Stimulated activated CD8-positive, alpha-beta memory T cell treated with anti-CD3 and anti-CD28 coated beads, Interleukin-15, amount 100 ng/mL, for 4 hours (primary cell): Measurements from ENCODE around the gene NKIRAS2.

ENCODE experiments used
- DNase-seq, 2 donors: peaks; one replicate each; pipeline ENCODE4 v3.0.0-alpha.2; 2020; ENCODE audit warnings: low read depth in 2 of 2

Gene NKIRAS2

DNA sequence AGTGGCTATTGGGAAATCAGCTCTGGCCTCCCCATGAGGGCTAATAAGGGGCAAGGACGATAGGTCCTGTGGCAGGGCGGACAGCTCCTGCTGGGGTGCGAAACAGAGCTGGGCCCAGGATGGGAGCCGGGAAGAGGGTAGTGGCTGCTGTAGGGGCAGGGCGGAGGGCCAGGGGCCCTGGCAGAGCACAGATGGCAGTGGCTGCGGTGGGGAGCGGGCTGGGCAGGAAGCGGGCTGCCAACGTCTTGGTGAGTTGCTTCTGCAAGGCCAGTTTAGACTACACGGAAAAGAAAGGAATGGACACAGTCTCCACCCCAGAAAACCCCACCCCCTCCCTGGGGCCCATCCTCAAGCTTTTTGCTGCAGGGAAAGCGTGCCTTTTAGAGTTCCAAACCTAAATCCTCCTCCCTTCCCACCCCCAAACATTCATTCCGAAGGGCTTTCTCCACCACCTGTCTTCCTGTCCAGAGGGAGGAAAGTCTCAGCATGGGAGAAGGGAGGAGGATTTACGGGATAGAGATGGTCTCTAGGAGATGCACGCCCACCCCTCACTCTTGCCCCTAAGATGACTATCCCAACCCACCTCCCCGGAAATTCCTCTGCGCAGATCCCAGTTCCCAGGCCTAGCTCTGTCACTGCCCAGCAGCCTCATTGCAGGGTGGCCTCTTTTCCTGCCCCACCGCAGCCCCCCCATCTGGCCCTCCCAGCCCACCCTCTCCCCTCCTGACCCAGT, 7.1 kb downstream of the NKIRAS2 start:
- DNase-seq, result no peak

DNA sequence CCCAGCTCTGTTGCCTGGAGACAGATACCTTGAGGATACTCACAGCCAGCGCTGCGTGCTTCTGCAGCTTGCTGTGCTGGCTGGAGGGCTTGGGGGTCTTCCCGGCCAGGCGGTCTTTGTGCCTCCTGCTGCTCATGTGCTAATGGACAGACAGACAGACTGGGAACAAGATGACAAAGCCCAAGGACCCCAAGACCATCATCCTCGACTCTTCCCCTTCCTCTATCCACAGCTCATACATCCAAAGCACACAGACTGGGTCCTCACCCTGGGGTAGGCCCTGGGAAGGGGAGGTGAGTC, 7.7 kb downstream of the NKIRAS2 start:
- no peak for DNase-seq

DNA sequence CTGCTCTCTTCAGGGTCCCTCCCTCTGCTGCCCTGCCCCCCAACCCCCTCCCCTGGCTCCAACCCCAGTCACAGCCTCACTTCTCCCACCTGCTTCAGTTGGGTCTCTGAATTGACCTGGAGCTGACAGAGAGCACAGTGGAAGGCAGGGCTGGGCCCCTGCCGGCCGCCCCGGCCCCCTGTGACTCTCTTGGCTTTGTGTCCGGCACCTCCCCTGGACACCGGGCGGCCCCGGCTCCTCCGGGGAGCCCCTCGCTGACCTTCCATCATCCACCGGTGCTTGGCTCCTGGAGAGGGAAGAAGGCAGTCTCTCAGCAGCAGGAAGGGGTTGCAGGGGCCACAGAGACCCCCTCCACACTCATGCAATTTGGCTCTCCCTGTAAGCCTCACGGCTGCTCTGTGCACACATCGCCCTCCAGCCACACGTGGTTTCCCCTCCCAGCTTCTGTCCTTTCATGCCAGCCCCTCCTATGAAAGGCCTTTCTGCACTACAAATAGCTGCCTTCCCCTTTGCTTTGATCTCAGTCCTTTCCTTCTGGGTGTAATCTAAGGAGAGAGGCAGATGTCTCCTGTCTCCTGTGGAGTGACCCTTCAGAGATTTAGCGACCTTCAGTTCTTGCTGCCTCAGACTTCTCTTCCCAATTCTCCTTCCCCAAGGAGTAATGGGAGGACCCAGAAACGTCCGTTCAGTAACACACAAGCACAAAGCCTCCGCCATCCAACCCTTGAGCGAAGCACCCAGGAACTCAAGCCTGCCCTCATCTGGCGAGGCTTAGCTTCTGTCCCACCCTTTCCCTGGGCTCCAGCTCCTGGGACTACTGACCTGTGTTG, 8.3 kb downstream of the NKIRAS2 start:
- DNase-seq, result no peak

DNA sequence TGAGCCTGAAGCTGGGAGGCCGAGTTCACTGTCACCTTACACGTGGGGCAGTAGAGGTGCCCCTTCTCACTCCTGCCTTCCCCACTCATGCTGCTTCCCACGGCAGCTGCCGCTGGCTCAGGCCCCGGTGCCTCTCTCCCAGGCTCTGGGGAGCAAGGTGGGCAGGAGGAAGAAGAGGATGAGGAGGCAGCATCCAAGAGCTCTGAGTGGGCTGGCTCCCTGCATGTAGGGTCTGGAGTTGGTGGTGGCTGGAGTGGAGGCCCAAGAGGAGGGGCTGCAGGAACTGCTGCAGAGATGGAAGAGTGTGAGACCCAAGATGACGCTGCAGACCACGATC, 8.9 kb downstream of the NKIRAS2 start:
- no peak for DNase-seq

DNA sequence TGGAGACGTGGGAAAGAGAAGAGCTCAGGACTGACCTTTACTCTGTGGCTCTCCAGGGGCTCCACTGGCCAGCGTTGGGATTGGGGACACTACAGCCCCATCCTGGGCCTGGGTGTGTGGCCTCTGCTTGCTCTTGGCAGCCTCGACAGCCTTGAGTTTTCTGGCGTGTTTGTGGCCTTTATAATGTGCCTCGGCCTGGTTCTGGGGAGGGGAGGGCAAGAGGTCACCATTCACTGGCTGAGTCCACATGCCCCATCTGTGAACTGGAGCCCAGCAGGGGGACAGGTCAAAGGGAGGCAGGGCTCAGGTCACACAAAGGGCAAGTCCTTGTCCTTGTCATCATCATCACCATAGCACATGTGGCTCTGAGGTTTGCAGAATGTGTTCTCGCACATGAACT, 11.7 kb downstream of the NKIRAS2 start:
- DNase-seq, result no peak

DNA sequence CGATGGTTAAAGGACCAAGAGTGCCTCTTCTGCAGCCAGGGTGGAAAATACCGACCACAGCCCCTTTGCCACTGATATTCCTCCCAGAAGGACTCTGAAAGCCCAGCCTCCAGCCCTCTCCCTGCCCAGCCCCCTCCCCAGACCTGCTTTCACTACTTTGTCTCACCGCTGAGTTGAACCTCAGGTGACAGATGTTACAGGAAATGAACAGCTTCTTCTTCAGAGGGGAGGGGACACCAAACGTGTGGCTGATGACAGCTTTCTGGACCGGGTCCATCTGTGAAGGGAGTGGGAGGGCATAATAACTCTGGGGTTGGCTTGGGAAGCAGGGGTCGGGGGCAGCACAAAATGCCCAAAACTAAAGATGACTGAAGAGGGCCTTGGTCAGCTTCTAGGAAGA, 14.2 kb downstream of the NKIRAS2 start:
- no peak for DNase-seq

DNA sequence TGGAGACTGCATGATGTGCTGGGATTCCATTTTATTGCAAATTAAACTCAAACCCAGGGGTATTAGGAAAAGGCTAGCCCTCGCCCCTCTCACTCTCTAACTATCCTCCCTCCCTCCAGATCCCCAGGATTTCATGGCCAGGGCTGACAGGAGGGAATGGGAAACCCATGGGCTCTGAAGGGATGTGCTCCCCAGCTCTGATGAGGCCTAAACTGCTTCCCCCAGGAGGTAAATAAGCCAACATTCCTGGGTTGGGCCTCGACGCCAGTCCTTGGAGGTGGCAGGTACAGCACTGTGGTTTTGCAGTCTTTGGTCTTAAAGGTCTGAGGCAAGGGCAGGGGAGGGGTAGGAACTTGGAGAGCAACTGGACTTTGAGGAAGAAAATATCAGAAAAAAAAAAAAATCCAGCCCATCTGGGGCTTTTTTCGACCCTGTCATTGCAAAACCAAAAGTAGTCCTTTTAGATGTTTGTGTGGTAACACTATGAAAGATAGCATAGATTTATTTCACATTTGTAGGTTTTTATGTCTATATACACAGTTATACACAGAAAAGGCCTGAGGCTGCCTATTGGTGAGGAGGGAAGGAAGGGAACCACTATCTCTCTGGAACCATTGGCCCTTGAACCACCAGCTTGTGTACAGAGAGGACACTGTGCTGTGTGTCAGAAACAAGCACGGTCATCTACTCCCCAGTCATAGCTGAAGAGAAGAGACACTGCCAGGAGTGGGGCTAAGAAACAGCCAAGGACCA, 18.5 kb downstream of the NKIRAS2 start:
- no peak for DNase-seq

DNA sequence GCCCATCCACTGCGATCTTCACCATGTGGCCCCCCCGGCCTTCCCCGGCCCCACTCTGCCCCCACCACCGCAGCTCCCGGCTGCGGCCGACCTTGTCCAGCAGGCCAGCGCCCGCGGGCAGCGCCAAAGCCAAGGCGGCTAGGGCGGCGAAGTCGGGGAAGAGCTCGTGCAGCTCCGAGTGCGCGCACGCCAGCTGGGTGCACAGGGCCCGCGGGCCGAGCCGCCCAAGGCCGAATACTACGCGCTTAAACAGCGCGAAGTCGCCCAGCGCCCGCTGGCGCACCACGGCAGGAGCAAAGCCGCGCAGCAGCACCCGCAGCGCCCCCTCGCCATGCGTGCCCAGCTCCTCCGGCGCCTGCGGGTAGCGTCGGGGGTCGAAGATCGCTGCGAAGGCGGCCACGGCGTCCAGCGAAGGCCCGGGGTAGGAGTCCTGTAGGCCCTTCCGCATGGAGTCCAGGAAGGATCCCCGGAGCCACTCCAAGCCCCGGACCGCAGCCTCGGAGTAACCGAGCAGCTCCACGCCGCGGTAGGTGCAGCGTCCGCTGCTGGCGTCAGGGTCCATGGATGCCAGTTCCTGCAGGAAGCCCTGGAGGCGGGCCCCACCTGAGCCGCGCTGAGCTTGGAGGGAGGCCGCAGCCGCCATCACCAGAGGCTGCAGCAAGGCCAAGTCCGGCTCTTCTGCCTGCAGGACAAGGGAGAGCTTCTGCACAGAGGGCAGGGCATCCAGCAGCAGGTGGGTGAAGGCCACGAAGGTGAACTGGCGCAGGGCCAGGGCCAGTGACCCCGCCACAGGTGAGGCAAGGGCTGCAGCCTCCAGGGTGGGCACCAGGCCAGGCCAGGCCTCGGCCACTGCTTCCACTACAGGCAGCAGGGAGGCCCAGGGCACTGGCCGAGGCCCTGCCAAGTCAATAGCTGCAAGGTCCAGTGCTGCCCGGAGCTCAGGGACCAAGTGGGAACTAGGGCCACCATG, 20.2 kb downstream of the NKIRAS2 start:
- DNase-seq, result no peak

DNA sequence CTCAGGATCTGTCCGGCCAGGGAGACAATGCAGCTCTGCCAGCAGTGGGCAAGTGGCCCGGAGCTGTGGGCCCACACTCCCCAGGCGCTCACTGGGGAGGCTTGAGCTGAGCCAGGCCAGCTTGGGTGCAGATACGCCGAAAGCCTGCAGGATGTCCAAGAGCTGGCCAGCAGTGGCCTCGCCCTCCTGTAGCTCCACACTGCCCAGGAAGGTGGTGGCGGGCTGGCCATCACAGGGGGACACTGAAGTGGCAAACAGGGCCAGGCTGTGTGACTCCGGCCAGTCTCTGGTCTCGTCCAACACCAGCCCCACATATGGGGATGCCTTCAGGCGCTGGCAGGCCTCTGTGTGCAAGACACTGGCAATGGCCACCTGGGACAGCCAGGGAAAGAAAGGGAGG, 20.9 kb downstream of the NKIRAS2 start:
- DNase-seq, result no peak

DNA sequence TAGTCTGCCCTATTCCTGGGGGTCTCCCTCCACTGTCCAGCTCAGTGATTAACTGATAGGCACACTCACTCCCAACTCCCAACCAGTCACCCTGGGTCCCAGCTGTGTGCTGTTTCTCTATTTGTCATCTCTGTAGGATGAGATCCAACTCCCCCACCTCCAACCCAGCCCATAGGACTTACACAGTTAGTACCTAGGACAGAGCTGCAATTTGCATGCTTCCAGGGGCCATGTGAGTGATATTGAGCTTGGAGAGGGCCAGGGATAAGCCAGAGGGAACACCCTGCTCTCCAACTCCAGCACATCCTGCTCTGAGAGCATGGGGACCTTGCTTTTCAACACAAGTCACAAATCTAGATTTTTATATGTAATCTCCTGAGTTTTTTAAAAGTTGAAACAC, 21.7 kb downstream of the NKIRAS2 start:
- DNase-seq, result no peak

DNA sequence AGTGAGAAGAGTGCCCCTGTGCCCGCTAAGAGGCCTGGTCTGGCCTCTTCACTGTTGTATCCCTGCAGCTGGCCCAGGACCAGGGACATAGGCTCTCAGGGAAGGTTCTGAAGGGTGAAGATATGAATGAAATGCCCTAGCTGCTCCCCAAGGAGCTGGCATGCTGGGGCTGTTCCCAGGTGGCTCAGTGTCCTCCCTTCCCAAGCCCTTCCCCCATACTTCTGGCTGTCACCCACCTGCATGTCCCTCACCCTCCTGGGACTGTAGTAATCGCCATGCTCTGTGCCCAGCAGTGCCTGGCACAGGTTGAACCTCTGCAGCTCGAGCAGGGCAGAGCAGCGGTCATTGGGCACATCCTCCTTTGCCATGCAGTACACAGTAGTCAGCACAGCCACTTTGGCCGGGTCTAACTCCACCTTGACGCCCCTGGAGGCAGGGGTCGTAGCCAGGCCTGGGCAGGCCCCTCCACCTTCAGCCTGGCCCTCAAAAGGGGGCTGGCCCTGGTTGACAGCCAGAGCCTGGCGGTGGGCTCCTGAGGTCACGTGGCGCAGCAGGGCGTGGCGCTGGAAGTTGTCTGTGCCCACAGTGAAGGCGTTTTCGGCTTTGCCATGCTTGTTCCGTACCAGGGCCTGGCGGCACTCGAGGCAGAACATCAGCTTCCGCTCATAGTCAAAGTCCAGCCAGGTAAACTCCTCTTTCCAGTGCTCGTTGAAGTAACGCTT, 22.9 kb downstream of the NKIRAS2 start:
- no peak for DNase-seq

DNA sequence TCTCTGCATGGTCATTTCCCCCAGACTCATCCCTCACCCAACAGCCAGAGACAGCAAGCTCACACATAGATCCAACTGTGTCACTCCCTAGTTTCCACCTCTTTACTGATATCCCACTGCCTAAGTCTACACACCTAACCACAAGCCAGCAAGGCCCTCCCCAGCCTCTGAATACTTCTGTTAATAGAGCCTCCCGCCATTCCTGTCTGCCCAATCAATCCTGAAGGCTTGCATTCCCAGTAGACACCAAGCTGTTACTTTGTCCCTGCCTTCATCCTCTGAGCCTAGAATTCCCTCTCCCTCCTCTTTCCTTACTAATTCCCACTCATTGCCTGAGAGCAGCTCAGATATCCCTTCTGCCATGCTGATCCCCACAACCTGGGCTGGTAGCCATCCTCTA, 25.8 kb downstream of the NKIRAS2 start:
- no peak for DNase-seq

DNA sequence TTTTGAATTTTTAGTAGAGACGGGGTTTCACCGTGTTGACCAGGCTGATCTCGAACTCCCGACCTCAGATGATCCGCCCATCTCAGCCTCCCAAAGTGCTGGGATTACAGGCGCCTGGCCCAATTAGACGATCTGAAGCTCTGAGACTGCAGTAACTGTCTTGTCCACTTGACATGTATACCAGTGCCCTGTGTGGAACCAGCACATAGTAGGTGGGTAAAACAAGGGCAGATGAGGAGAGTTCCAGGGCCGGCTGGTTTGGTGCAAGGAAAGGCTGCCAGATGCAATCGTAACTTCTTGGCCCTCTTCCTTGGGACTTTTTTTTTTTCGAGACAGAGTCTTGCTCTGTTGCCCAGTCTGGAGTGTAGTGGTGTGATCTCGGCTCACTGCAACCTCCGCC, 27.5 kb downstream of the NKIRAS2 start:
- DNase-seq, result no peak

DNA sequence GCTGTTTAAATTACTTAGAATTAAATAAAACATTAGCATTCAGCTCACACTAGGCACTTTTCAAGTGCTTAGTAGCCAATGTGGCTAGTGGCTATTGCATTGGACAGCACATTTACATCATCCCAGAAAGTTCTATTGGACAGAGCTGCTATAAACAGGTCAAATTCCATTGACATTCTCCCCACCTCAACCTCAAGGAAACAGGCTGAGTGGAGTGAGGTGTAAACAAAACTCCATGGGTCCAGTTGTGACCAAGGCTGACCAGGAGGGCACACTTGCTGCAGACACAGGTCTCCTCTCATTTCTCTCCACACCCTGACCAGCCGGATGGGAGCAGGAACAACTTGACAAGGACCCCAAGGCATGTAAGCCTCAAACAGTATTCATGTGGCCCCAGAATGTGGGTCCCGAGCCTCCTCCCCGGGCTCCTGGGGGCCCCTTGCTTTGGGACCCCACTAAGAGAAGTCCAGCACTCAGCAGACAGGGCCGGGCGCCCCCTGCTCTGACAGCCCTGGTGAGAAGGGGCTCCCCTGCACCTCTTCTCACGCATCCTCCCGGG, 30.0 kb downstream of the NKIRAS2 start:
- no peak for DNase-seq

DNA sequence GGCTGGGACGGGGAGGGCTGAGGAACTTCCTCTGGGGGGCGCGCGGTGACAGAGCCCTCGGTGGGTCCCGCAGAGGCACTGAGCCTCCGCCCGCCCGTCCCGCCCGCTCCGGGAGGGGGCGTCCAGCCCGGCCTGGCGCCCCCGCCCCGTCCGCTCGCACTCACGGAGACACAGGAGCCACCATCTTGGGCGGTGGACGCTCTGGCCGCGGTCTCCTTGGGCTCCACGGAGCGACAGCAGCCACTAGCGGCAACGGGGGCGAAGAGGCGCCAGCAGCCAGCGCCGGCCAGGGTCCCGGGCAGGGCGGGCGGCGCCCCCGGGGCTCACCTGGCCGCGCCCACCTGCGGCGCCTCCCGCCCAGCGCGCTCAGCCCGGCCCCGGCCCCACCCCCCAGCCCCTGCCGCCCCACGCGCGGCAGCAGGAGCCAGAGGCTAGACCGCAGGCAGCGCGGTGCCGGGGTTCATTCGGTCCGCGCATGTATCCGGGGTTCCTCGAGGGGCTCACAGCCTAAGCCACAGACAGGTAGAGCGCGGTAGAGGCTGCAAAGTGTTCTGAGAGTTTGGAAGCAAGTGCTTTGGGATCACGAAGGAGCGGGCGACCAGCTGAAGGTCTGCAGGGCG, 30.6 kb downstream of the NKIRAS2 start, which contains the start of gene C17orf113:
C17orf113 (minus strand) TSS at position 209 of the 620 bp plus-strand sequence. CDS start 7,225 bp downstream, outside the sequence.
- no peak for DNase-seq

DNA sequence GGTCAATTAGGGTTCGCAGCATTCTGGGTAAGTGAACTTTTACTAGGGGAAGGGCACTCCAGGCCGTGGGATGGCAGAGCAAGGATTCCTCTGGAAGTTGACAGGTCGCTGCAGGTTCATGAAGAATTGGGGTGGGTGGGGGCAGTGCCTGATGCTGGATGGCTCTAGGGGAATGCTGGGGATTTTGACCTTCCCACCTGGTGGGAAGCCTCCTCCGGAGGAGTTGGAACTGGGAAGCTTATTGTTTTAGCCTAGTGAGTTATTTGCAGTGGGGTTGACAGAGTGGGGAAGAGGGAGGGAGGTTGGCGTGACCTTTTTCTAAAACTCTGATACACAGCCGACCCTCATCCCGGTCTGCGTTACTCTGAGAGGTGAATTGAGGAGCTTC, 31.1 kb downstream of the NKIRAS2 start:
- no peak for DNase-seq

DNA sequence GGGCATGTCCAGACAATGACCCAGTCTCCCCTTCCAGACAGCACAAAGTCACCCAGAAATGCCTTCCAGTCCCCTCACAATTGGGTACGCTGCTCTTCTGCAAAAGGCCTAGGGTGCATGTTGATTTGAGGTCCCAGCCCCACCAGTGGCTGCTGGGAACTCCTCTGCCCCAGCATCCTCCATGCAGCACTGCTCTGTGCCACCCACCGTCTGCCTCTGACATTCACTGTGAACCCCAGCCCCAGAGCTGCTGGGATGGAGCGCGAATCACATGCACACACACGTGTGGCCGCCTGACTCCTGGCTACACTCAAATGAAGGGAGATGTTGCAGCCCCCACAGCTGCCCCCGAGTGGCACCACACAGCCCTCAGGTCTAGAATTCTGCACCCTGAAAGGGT, 31.8 kb downstream of the NKIRAS2 start:
- DNase-seq, result no peak

DNA sequence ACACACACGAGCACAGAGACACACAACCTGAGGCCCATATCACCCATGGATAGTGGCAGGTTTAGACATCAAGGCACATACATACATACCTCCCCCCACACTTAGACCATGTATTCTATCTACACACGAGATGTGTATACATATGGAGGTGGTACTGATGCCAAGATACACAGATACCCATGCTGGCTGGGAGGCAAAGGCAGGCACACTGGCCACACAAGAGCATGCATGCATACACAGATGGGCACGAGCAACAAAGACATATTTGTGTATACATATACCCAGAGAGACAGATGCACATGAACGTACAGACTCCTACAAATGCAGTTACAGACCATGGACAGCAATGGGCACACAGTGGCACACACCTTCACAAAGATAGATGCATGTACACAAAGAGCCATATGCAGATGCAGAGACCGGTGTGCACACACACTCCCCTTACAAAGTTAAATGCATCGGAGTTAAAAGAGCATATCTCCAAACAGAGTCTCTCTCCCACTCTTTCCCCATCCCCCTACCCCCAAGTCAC, 32.5 kb downstream of the NKIRAS2 start:
- DNase-seq, result no peak

DNA sequence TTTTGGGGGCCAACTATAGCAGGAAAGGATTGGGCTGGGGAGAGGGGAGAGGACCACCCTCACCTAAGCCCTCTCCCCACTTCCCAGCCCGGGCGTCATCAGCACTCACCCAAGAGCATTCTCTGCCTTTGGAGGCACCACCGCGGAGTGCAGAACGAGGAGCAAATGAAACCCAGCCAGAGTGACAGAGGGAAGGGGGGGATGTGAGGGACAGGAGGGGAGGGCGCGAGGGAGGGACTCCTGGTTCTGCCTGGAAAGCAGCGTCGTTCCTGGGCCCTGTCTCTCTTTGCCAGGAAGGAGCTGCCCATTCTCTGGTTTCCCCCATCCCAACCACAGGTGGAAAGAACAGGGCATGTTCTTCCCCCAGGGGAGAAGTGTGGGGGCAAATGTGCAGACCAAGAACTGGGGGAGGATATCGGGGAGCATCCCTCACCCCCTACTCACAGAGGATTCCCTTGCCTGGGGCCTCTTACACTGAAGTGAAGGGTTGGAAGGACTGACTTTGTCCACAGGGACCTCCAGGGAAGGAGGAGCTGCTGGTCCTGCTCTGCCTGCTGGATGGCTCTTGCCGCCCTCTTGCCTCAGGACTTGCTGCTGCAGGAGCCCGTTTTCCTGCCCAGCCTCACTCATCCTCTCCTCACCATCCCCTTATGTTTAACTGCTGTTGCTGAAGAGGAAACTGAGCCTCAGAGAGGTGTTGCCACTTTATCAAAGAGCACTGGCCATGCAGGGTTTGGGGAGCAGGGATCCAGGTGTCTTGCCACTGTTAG, 34.0 kb downstream of the NKIRAS2 start:
- DNase-seq, result no peak
